MCF 10A (cell line): ENCODE results near the gene BCAT1. TPM values are rescaled to one million over a fixed set of nuclear protein-coding genes. Genes with fewer than 3 reads are reported as not detected.

Experiments
- BruUV-seq: library from RNA; stranded (reverse); fragments of 400-500 nt; replicated peaks from 2 replicates; lab custom pipeline; 2021; lab: Mats Ljungman, UMichigan
- CTCF ChIA-PET: fragments of 300-600 bp; sonication (Branson Sonifier 250); formaldehyde crosslinking; extraction: SDS; loops from one replicate; lab custom pipeline; 2021; ENCODE audit warnings: antibody characterized with exemption, inconsistent platforms; lab: Yijun Ruan, JAX
- POLR2A ChIA-PET: fragments of 300-600, 350-650 bp; sonication (Branson Sonifier 250); formaldehyde crosslinking; extraction: SDS; loops from one replicate; lab custom pipeline; 2020; ENCODE audit warnings: antibody characterized with exemption, inconsistent platforms; lab: Yijun Ruan, JAX
- DNase-seq: peaks from one replicate; pipeline ENCODE4 v3.0.0-alpha.2; 2018; ENCODE audit not compliant: unreplicated experiment
- H3K27ac Mint-ChIP-seq: one replicate; pipeline ENCODE4 v1.8.0; 2022; ENCODE audit warnings: mild to moderate bottlenecking, low read depth, mixed read lengths; ENCODE audit not compliant: unreplicated experiment
- H3K27me3 Mint-ChIP-seq: one replicate; pipeline ENCODE4 v1.8.0; 2022; ENCODE audit warnings: mixed read lengths; ENCODE audit not compliant: insufficient read depth, unreplicated experiment
- H3K36me3 Mint-ChIP-seq: one replicate; pipeline ENCODE4 v1.8.0; 2022; ENCODE audit warnings: mild to moderate bottlenecking, moderate library complexity, mixed read lengths; ENCODE audit not compliant: insufficient read depth, unreplicated experiment
- H3K4me1 Mint-ChIP-seq: one replicate; pipeline ENCODE4 v1.8.0; 2022; ENCODE audit warnings: mixed read lengths; ENCODE audit not compliant: insufficient read depth, unreplicated experiment
- H3K4me3 Mint-ChIP-seq: one replicate; pipeline ENCODE4 v1.8.0; 2022; ENCODE audit warnings: mild to moderate bottlenecking, moderate library complexity, mixed read lengths; ENCODE audit not compliant: unreplicated experiment
- H3K9me3 Mint-ChIP-seq: one replicate; pipeline ENCODE4 v1.8.0; 2022; ENCODE audit warnings: mixed read lengths; ENCODE audit not compliant: unreplicated experiment
- CTCF ChIP-seq: fragments of 200-600 bp; IDR thresholded peaks from one replicate; pipeline ENCODE4 v1.8.0; 2022; ENCODE audit warnings: antibody characterized with exemption, mild to moderate bottlenecking; ENCODE audit not compliant: unreplicated experiment
- intact Hi-C: fragments of 100-400 bp; cut with micrococcal nuclease; formaldehyde crosslinking; loops from 2 replicates; pipeline ENCODE4 v1.14.1; 2022
- total RNA-seq: library from RNA; stranded (reverse); gene quantifications from 2 replicates; pipeline ENCODE4 v1.2.3, GENCODE V29; 2022

Gene BCAT1
- total RNA-seq, 1 experiment from 2014 or later: 0.12 TPM

DNA sequence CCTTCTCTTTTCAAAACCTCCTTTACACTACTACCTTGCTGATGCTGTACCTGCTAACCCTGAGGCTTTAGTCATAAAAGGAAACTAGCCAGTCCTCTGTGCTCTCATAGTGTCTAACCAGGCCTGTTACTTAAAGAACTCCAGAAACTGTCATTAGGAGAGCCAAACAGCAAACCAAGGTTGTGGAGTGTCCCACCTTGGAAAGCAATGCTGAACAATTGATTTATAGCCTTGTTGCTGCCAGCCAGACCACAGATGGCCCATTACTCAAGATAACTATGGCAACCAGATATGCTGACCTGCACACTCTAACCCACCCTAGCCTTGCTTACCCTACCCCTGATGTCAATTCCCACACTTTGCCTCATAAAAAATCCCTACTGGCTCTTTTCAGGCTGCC lies 26.5 kb upstream of the BCAT1 start:
- intact Hi-C loops: no loop called here
- BruUV-seq: no TSS peak
- DNase-seq: no peak
- ChIA-PET POLR2A (no interaction called here), CTCF (interaction anchor here (0.6 kb wide), 1 partner anchor 152 kb away, joined by 3 read pairs; no protein-coding TSS in a partner anchor)
- no peaks in the 10 kb centered on the region for H3K4me1 Mint-ChIP-seq
- TF ChIP-seq CTCF: no peak
- no peaks in the 10 kb centered on the region for H3K27me3 Mint-ChIP-seq
- no peak overlapping the region for H3K4me3 Mint-ChIP-seq
- H3K9me3 Mint-ChIP-seq: no peaks in the 10 kb centered on the region
- H3K36me3 Mint-ChIP-seq: no peaks in the 10 kb centered on the region
- H3K27ac Mint-ChIP-seq: no peak overlapping the region

GRCh38 chr12:24974216-24974615 lies 25.3 kb upstream of the BCAT1 start:
- no peak overlapping the region for H3K27ac Mint-ChIP-seq
- intact Hi-C loops: no loop called here
- no peak for TF ChIP-seq CTCF
- H3K27me3 Mint-ChIP-seq: no peaks in the 10 kb centered on the region
- no peaks in the 10 kb centered on the region for H3K36me3 Mint-ChIP-seq
- POLR2A ChIA-PET: no interaction called here
- no peaks in the 10 kb centered on the region for H3K9me3 Mint-ChIP-seq
- no peak for DNase-seq
- H3K4me3 Mint-ChIP-seq: no peak overlapping the region
- CTCF ChIA-PET: no interaction called here
- BruUV-seq: no TSS peak
- no peaks in the 10 kb centered on the region for H3K4me1 Mint-ChIP-seq

DNA sequence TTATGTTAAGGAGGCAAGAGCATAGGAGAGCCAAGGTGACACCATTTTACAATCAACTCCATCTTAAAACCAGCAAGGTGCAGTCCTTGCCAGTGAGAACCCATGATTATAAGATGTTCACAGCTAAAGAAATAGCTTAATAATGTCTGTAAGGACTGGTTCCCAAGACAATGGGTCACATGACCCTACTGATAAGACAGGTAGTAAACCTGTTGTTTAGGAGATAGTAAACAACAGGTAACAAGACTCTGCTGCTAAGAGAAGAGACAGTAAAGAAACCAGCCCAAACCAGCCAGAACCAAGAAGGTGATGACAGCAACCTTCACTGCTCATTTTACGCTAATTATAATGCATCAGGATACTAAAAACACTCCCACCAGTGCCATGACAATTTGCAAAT lies 23.2 kb upstream of the BCAT1 start:
- intact Hi-C loops: no loop called here
- BruUV-seq: no TSS peak
- DNase-seq: no peak
- no peaks in the 10 kb centered on the region for H3K27me3 Mint-ChIP-seq
- ChIA-PET POLR2A (interaction anchor here (0.9 to 1.0 kb wide), 2 partner anchors 11 to 82 kb away, joined by 3 to 4 read pairs; no protein-coding TSS in a partner anchor), CTCF (interaction anchor here (0.6 to 2.2 kb wide), 3 partner anchors 11 to 277 kb away, joined by 3 to 7 read pairs (median 6); no protein-coding TSS in a partner anchor)
- no peaks in the 10 kb centered on the region for H3K36me3 Mint-ChIP-seq
- H3K4me1 Mint-ChIP-seq: no peaks in the 10 kb centered on the region
- no peak overlapping the region for H3K4me3 Mint-ChIP-seq
- no peaks in the 10 kb centered on the region for H3K9me3 Mint-ChIP-seq
- H3K27ac Mint-ChIP-seq: no peak overlapping the region
- TF ChIP-seq CTCF: no peak

DNA sequence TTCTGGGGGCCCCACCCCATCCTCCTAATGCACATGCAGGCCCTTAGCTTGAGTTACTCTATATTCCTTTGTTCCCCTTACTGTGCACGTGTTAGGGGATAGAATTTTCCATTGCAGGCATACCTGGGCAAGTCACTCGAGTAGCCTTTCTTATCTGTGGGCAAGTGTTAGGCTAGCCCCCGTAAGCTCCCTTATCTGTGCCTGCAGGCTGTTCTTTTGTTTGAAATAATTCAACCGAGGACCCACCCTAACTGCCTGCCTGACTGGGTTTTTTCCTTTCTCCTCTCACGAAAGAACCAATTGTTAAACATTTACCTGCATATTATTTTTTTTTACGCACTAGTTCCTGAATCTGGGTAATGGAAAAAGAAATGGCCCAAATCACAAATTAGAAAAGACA lies 21.3 kb upstream of the BCAT1 start:
- ChIA-PET CTCF (interaction anchor here (2.2 kb wide), 1 partner anchor 9 kb away, joined by 6 read pairs; no protein-coding TSS in a partner anchor), POLR2A (no interaction called here)
- no peaks in the 10 kb centered on the region for H3K36me3 Mint-ChIP-seq
- peaks cover 5% of the 10 kb centered on the region for H3K4me1 Mint-ChIP-seq
- TF ChIP-seq CTCF: no peak
- H3K27me3 Mint-ChIP-seq: no peaks in the 10 kb centered on the region
- no TSS peak for BruUV-seq
- H3K9me3 Mint-ChIP-seq: no peaks in the 10 kb centered on the region
- DNase-seq: no peak
- H3K27ac Mint-ChIP-seq: no peak overlapping the region
- intact Hi-C loops: no loop called here
- no peak overlapping the region for H3K4me3 Mint-ChIP-seq
